SH-SY5Y (cell line): ENCODE data around the gene GPR176.

Experiments used
- GATA2 ChIP-seq: IDR thresholded peaks from 2 replicates; pipeline ENCODE4 v1.6.1; 2011; ENCODE audit warnings: mild to moderate bottlenecking, low read depth, low read length
- GATA3 ChIP-seq: IDR thresholded peaks from 2 replicates; pipeline ENCODE4 v1.6.1; 2011; ENCODE audit warnings: low read depth, mild to moderate bottlenecking, low read length, moderate library complexity

GRCh38 chr15:39935241-39935640 lies 15.2 kb upstream of the GPR176 start:
- no peak for TF ChIP-seq GATA2
- TF ChIP-seq GATA3: no peak
